Cardiac muscle cell (in vitro differentiated cells and primary cell): Measurements from ENCODE around the gene TTI1. TPM values are rescaled to one million over a fixed set of nuclear protein-coding genes. Genes with fewer than 3 reads are reported as not detected.

ENCODE experiments used
- DNase-seq, 2 donors: peaks; one replicate each; pipeline versions ENCODE4 v3.0.0 to v3.0.0-alpha.2; 2010 to 2017; ENCODE audit warnings: low read depth in 1 of 2, low spot score in 1 of 2
- H3K27ac ChIP-seq: fragments of 200-600 bp; sonication (generic); 2 replicates; pipeline ENCODE4 v1.5.1; 2016
- H3K27me3 ChIP-seq: fragments of 200-600 bp; sonication (generic); 2 replicates; pipeline ENCODE4 v1.6.0; 2016; ENCODE audit warnings: control low read depth
- H3K36me3 ChIP-seq: fragments of 200-600 bp; sonication (generic); 2 replicates; pipeline ENCODE4 v1.5.1; 2016; ENCODE audit warnings: control low read depth
- H3K4me1 ChIP-seq: fragments of 200-600 bp; sonication (generic); 2 replicates; pipeline ENCODE4 v1.8.1; 2017; ENCODE audit warnings: low read depth, mild to moderate bottlenecking, mixed run types
- H3K4me3 ChIP-seq: fragments of 200-600 bp; sonication (generic); 2 replicates; pipeline ENCODE4 v1.5.1; 2016; ENCODE audit warnings: mild to moderate bottlenecking
- H3K9me3 ChIP-seq: fragments of 200-600 bp; sonication (generic); 2 replicates; pipeline ENCODE4 v1.5.1; 2017; ENCODE audit warnings: low read depth, mild to moderate bottlenecking, control low read depth
- polyA plus RNA-seq: library from polyadenylated mRNA; unstranded; fragments of >200 nt; fragmentation: Nextera tagmentation; extraction: Ambion mirVana; gene quantifications from 2 replicates; pipeline ENCODE4 v1.2.1, GENCODE V29; 2016
- total RNA-seq: library from RNA; depleted of rRNA; stranded (reverse); fragments of >200 nt; gene quantifications from 2 replicates; pipeline ENCODE4 v1.2.3, GENCODE V29; 2016
- TF ChIP-seq, protein P1 (sequence below): IDR thresholded peaks from 2 replicates; pipeline ENCODE4 v1.5.1; 2012; ENCODE audit warnings: low read depth, mild to moderate bottlenecking, low read length

Gene TTI1
- total and polyA plus RNA-seq, 2 experiments from 2014 or later: 23.0 to 23.1 TPM

DNA sequence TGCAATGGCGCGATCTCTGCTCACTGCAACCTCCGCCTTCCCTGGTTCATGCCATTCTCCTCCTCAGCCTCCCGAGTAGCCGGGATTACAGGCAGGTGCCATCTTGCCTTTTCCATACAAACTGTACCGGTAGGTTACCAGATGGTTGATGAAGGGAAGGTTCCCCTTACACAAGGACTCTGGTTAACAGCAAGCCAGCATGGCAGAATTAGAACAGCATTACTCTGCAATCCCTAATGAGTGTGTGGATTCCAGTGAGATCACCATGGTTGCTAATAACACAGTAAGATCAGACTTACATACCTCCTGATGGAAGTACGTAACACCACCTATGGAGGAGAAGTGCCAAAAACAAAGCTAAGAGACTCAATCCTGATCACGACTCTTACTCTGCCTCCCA, 51.7 kb downstream of the TTI1 start:
- TF ChIP-seq, protein P1, sequence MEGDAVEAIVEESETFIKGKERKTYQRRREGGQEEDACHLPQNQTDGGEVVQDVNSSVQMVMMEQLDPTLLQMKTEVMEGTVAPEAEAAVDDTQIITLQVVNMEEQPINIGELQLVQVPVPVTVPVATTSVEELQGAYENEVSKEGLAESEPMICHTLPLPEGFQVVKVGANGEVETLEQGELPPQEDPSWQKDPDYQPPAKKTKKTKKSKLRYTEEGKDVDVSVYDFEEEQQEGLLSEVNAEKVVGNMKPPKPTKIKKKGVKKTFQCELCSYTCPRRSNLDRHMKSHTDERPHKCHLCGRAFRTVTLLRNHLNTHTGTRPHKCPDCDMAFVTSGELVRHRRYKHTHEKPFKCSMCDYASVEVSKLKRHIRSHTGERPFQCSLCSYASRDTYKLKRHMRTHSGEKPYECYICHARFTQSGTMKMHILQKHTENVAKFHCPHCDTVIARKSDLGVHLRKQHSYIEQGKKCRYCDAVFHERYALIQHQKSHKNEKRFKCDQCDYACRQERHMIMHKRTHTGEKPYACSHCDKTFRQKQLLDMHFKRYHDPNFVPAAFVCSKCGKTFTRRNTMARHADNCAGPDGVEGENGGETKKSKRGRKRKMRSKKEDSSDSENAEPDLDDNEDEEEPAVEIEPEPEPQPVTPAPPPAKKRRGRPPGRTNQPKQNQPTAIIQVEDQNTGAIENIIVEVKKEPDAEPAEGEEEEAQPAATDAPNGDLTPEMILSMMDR: no peak
- no peak for DNase-seq
- H3K27me3 ChIP-seq: no peaks in the 10 kb centered on the region
- no peaks in the 10 kb centered on the region for H3K36me3 ChIP-seq
- no peak overlapping the region for H3K27ac ChIP-seq
- no peak overlapping the region for H3K4me3 ChIP-seq
- H3K9me3 ChIP-seq: no peaks in the 10 kb centered on the region
- peaks cover 52% of the 10 kb centered on the region for H3K4me1 ChIP-seq

DNA sequence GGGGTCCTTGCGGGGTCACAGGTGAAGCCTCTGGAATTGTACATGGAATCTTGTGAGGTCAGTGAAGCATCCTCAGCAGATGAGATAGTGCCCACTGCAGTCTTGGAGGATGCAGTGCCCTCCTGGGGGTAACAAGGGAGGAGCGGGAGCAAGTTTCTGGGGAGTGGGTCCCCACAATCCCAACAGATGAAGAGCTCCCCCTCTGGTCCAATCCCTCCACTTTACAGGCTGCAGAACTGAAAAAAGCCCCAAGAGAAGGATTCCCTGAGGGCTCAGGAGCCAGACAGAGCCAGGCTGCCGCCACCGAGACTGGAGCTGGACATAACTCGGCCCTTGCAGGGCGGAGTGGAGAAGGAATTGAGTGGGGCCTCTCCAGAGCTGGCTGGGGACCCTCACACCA, 52.4 kb downstream of the TTI1 start:
- no peak for DNase-seq
- H3K9me3 ChIP-seq: no peaks in the 10 kb centered on the region
- H3K27ac ChIP-seq: no peak overlapping the region
- H3K4me3 ChIP-seq: no peak overlapping the region
- H3K4me1 ChIP-seq: peaks cover 47% of the 10 kb centered on the region
- no peaks in the 10 kb centered on the region for H3K36me3 ChIP-seq
- TF ChIP-seq, protein P1: no peak
- H3K27me3 ChIP-seq: no peaks in the 10 kb centered on the region

DNA sequence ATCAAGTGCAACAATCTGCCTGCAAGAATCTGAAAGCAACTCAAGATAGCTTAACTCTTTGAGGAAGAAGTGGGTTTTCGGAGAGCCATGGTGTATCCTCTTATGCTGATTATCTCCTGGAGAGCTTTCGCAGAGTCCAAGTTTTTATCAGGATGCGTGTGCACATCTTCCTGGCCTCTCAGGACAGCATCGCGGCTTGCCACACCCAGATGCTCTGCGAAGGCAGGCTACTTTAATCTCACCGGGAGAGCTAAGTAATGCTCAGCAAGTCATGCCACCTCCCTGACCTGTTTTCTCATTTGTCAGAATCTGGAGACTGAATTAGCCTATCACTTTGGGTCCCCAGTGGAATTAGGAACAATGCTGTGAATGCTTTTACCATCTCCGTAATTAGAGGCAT, 52.9 kb downstream of the TTI1 start:
- peaks cover 43% of the 10 kb centered on the region for H3K4me1 ChIP-seq
- H3K4me3 ChIP-seq: no peak overlapping the region
- H3K9me3 ChIP-seq: no peaks in the 10 kb centered on the region
- no peak overlapping the region for H3K27ac ChIP-seq
- no peaks in the 10 kb centered on the region for H3K27me3 ChIP-seq
- DNase-seq: no peak
- TF ChIP-seq, protein P1: no peak
- H3K36me3 ChIP-seq: no peaks in the 10 kb centered on the region

DNA sequence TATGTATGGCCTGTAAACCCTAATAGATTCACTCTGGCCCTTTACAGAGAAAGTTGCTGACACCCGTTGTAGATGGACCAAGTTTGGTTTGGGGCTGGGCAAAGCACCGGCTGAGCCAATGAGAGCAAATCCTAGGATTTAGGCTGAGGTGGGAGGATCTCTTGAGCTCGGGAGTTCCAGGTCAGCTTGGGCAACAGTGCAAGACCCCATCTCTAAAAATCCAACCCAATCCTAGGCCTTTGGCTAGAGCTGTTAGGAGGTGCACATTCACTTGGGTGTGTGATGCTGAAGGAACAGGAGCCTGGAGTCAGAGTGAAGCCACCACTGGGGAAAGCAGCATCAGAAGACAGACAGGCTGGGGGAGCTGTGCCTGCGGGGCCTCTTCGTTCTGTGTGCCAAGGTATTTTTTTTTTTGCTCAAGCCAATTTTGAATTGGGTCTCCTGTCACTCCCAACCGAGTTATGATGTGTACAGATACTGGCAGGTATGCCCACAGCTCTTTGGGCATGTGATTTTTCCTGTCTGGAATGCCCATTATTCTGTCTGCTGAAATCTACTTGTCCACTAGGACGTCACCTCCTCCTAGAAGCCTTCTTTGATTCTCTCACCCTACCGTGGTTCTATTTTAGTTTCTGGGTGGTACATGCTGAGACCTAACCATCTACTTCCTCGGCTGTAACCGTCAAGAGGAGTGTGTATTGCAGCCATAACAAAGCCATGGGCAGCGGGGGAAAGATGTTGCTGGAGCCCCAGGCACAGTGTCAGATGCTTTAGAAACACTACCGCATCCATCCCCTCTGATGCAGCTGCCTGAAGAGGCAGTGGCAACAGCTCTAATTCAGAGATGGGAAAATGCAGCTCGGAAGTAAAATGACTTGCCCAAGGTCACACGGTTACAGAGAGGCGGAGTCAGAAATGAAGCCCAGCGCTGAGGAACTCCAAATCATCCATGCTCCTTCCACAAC, 54.0 kb downstream of the TTI1 start:
- Histone ChIP-seq H3K27me3 (no peaks in the 10 kb centered on the region), H3K4me1 (peaks cover 33% of the 10 kb centered on the region), H3K27ac (no peak overlapping the region), H3K36me3 (no peaks in the 10 kb centered on the region), H3K4me3 (no peak overlapping the region), H3K9me3 (no peaks in the 10 kb centered on the region)
- no peak for DNase-seq
- TF ChIP-seq, protein P1: no peak

DNA sequence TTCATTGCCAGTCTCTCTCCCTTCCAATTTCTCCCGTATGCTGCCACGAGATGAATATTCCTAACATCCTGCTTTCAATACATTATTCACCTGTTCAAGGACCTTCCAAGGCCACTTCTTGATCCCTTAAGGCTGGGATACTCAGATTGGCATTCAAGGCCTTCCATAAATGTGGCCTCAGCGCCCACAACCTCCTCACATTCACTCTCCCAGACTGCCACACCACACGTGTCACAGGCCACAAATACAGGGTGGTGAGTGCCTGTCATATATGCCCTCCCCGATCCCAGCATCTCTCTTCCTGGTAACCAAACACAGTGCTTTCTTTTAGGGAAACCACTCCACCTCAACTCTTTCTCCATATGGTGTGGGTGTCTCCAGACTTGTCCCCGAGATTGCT, 55.5 kb downstream of the TTI1 start:
- DNase-seq: no peak
- peaks cover 18% of the 10 kb centered on the region for H3K4me1 ChIP-seq
- H3K27me3 ChIP-seq: no peaks in the 10 kb centered on the region
- H3K9me3 ChIP-seq: no peaks in the 10 kb centered on the region
- no peak overlapping the region for H3K4me3 ChIP-seq
- H3K27ac ChIP-seq: no peak overlapping the region
- no peaks in the 10 kb centered on the region for H3K36me3 ChIP-seq
- TF ChIP-seq, protein P1: no peak
